Inflammatory macrophage treated with lipopolysaccharide for 1 hour (primary cell): Measurements from ENCODE around the gene CNBD2.
"Not testable (repeated sequence)": the region's sequence is repeated elsewhere in the genome, so short reads cannot be mapped to it uniquely, and the experiment has no call there.

ENCODE experiments used
- DNase-seq, 2 donors: peaks; one replicate each; pipeline ENCODE4 v3.0.0-alpha.2; 2020 to 2022

CNBD2 gene

GRCh38 chr20:35975576-35976373 lies 7.4 kb downstream of the CNBD2 start:
- DNase-seq, result no peak

DNA sequence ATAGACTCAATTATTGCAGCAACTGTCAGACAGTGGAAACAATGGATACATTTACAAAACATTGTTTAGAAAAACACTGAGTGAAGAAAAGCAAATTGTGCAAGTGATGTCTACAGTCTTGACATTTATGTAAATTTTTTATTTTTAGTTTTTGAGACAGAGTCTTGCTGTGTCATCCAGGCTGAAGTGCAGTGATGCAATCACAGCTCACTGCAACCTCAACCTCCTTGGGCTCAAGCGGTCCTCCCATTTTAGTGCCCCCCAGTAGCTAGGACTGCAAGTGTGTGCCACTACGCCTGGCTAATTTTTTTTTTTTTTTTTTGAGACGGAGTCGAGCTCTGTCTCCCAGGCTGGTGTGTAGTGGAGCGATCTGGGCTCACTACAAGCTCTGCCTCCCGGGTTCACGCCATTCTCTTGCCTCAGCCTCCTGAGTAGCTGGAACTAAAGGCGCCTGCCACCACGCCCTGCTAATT lies 9.7 kb downstream of the CNBD2 start:
- DNase-seq, result peak; percentile 85 to 92

DNA sequence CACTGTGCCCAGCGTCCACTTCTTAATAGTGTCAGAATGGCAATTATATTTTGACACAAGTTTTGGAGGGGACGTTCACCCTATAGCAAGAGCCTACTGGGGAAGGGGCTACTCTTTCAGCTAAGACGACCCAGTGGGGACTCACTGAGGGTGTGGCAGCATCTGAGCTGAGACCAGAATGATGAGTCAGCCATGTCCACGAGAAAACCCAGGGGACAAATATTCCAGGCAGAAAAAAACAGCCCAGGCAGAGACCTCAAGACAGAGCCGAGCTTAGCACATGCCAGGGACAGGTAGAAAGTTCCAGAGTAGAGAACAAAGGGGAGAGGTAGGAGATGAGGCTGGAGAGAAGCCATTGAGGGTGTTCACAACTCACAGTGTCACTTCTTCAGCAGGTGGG lies 11.2 kb downstream of the CNBD2 start:
- DNase-seq, result no peak

DNA sequence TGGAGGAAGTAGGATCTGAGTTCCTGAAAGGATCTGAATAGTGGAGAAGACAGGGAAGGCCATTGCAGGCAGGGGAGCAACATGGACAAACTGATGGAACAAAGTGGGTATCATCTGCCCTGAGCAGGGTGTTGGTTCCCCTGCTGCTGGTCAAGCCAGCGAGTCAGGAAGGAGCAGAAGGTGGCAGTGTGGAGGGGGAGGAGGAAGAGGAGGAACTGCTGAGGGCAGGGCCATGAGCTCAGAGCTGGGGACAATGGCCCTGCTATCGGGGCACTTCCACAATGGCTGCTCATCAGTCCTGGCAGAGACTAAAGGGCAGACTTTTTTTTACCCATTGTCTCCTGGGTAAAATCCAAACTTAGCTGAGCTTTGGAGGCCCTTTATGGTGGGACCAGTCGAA lies 13.6 kb downstream of the CNBD2 start:
- no peak for DNase-seq

DNA sequence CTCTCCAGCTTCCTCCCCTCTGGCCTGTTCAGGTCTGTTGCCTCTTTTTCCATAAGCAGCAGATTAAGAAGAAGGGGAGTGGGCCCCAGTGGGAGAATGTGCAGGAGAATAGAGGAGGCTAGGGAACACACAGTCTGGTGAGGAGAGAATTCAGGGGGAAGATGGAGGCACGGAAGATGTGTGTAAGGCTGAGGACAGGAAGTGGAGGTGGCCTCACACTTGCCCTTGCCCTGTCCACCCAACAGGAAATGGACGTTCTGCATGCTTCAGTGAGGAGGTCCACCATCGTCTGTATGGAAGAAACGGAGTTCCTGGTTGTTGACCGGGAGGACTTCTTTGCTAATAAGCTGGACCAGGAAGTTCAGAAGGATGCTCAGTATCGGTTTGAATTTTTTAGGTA lies 16.0 kb downstream of the CNBD2 start:
- DNase-seq, result no peak

DNA sequence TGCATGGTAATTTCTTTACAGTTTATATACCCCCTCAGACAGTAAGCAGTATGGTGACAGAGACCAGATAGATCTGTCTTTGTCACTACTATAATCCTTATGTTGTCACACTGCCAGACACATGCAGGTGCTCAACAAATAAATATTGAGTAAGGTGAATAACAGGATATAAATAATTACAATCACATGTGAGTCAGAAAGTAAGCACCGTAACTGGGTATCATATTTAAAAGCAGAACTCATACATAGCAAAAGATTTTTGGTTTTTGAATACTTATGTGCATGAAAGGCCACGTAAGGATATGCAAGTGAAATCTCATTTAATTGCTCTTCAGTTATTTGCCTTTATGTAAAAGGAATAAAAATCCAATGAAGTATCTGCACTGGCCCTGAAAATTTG lies 17.4 kb downstream of the CNBD2 start:
- no peak for DNase-seq

GRCh38 chr20:35988910-35989463 lies 20.6 kb downstream of the CNBD2 start:
- no peak for DNase-seq

GRCh38 chr20:35991142-35991771 lies 22.9 kb downstream of the CNBD2 start:
- DNase-seq, result peak in 1 of 2 donors; percentile 36

- peak; percentile 54 to 83 for DNase-seq
These were observed 24.4 kb downstream of the CNBD2 start for GRCh38 chr20:35992713-35993335.

DNA sequence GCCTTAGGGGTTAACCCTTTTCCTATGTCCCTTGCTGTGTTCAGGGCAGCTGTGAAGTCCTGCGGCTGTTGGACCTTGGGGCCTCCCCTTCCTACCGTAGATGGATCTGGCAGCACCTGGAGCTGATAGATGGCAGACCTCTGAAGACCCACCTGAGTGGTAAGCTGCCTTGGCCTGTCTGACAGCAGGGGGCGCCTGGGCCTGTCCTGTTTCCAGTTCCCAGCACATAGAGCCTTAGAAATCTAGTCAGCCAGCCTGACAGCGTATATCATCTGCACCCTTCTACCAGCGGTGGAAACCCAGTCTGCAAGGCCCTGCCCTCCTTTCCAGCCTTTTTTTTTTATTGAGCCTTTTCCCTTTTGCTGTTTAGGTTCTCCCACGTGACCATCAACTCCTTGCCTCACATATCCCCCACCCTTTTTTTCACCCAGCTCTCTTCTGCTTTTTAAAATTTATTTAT lies 26.6 kb downstream of the CNBD2 start:
- DNase-seq, result peak; percentile 62 to 77

DNA sequence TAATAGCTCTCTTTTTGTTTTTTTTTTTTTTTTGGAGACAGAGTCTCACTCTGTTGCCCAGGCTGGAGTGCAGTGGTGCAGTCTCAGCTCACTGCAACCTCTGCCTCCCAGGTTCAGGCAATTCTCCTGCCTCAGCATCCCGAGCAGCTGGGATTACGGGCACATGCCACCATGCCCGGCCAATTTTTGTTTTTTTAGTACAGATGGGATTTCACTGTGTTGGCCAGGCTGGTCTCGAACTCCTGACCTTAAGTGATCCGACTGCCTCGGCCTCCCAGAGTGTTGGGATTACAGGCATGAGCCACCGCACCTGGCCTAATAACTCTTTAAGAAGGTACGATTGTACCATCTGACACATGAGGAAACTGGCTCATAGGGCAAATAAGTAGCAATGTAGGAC lies 28.1 kb downstream of the CNBD2 start:
- not testable (repeated sequence) for DNase-seq

GRCh38 chr20:36001331-36001730 lies 32.9 kb downstream of the CNBD2 start:
- not testable (repeated sequence) for DNase-seq

- no peak for DNase-seq
These were observed 34.5 kb downstream of the CNBD2 start for GRCh38 chr20:36002855-36003254.

DNA sequence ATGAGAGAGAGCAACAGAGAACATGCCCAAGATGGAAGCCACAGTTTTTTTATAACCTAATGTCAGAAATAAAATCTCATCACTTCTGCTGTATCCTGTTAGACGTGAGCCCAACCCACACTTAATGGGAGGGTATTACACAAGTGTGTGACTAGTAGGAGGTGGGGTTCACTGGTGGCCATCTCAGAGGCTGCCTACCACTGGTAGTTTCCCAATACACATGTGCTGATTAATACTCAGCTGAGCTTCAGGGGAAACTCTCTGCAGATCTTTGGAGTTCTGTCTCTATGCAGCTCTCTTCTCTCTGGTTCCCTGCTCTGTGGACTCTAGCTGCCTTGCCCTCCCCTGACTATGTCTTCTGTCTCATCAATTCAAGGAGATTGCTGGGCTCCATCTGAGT lies 35.7 kb downstream of the CNBD2 start:
- peak; percentile 90 to 98 for DNase-seq

DNA sequence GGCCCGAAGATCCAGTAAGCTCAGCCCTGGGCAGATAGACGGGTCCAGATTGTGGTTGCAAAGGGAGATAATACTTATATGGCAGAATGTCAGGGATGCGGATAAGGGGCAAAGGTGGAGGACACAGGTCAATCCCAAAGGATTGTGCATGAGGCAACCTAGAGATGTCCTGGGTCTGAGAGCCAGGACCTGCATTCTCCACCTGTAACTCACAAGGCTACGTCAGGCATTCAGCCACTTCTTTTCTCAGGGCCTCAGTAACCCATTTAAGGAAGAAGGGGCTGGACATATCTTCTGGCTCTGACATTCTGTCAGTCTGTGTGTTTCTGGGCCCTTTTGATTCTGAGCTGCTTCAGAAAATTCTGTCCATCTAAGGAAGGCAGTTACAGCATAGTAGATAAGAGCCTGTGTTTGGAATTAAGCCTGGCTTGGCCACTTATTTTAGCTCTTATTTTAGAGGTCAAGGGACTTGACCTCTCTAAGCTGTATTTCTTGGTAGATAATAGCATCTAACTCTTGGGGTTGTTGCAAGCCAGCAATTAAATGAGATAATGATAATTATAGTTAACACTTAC lies 40.2 kb downstream of the CNBD2 start:
- DNase-seq, result no peak

DNA sequence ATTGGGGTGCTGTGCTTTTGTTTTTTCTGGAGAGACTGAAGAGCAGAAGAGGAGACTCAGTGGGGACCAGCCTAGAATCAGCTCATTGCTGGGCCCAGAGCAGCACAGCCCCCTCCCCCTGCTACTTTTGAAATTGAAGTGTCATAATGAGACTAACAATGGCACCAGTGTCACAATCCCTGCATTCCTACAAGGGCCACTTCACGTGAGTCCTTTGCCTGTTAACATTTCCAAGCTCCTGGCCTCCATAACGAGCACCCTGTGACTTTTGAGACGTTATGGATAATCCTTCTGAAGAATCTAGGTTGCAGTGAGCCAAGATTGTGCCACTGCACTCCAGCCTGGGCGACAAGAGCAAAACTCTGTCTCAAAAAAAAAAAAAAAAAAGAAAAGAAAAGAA lies 41.7 kb downstream of the CNBD2 start:
- no peak for DNase-seq

DNA sequence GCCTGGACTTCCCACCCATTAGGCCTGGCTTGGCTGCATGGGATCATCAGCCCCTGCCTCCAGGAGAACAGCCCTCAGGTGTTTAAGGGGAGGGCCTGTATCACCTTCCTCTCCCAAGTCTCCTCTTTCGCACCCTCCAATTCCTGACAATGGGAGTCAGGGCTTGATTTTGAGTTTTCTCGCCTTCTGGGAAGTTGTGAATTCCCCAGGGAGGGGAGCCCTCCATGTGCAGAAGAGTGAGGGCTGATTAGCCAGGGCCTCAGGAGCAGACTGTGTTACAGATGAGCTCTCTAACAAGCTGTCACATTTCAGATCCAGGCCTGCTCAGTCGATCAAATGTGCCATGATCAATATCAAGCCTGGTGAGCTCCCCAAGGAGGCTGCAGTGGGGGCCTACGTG lies 42.4 kb downstream of the CNBD2 start:
- no peak for DNase-seq

GRCh38 chr20:36015806-36016403 lies 47.5 kb downstream of the CNBD2 start:
- DNase-seq, result no peak

DNA sequence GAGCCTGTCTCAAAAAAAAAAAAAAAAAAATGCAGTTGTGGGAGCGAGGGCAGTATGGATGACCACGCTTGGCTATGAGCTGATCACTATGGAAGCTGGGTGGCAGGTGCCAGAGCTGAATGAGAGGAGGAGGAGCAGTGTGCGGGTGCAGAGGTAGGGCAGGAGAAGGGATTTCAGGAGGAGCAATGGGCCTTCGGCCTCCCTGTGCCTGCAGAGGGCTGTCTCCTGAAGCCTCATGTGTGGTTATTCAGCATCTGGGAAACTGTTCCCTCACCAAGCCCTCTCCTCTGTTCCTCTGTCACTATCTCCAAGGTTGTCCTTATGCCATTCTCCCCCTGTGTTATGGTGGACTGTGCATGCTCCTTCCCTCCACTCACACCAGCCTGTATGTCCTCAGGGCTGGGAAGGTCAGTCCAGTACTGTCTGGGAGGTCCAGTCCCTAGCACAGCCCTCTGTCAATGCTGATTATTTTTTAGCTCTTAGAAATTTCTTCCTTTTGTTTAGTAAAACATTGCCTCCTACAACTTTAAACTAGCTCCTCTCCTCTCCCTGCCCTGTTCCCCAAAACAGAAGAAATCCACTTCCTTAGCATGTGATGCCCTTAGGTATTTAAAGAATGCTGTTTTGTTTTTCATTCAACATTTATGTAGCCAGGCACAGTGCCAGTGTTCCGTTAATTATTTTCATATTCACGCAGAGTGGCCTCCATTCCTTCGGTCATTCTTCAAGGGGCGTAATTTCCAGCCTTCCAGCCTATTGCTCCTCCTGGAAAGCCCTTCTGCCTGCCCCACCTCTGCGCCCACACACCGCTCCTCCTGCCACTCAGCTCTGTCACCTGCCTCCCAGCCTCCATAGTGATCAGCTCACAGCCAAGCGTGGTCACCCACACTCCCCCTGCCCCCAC lies 48.9 kb downstream of the CNBD2 start:
- DNase-seq, result no peak

- DNase-seq, result no peak
These were observed 50.0 kb downstream of the CNBD2 start for GRCh38 chr20:36018208-36018988.

DNA sequence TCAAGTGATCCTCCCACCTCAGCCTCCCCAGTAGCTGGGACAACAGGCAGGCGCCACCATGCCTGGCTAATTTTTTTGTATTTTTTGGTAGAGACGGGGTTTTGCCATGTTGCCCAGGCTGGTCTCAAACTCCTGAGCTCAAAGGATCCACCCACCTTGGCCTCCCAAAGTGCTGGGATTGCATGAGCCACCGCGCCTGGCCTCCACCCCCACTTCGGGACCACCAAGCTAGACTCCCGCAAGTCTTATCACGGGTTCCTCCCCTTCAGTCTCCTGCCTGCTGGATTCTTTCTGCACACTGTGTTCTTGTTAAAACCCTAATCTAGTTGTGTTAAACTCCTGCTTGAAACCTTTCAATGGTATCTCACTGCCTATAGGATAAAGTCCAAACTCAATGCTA lies 57.7 kb downstream of the CNBD2 start:
- not testable (repeated sequence) for DNase-seq
